ENCODE measurements around the gene BCL7A. TPM values are rescaled to one million over a fixed set of nuclear protein-coding genes. Genes with fewer than 3 reads are reported as not detected.

The BCL7A gene
- 30.8 and 34.0 TPM in 2 replicates for polyA plus RNA-seq (2012; rRNA removed)
- polyA plus RNA-seq (2012; cell fraction: cytosol; rRNA removed), result 25.4 and 30.9 TPM in 2 replicates
- polyA plus RNA-seq (2012; cell fraction: nucleus; rRNA removed), result 34.6 and 39.6 TPM in 2 replicates

DNA sequence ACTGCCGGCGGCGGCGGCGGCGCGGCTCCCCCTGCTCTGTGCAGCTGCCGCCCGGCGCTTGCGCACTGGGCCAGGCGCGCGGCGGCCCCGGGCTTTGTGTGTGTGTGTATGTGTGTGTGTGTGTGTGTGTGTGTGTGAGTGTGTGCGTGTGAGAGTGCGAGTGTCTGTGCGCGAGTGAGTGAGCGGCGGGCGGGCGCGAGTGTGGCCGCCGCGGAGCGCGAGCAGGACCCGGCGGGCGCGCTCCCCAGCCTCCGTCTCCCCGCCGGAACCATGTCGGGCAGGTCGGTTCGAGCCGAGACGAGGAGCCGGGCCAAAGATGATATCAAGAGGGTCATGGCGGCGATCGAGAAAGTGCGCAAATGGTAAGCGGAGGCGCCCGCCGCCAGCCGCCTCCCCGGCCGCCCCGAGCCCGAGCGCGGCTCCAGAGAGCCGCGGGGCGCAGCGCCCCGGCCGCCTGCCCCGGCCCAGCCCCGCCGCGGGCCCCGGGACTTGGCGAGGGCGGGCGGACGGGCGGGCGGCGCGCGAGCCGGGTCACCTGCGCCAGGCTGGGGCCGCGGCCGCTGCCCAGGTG lies at the start of gene BCL7A:
Gene BCL7A, plus strand, starts transcription at position 63 of the 571 bp plus-strand sequence. Its CDS starts 208 bp downstream, at position 271.
- CTCF ChIA-PET, result interaction anchor here (0.9 to 1.6 kb wide), 5 partner anchors 10 to 227 kb away, joined by 3 to 8 read pairs (median 4); no protein-coding TSS in a partner anchor
- POLR2A ChIA-PET, result interaction anchor here (0.7 kb wide), 1 partner anchor 14 kb away, joined by 4 read pairs; no protein-coding TSS in a partner anchor
- Histone ChIP-seq H3K4me1 (ENCODE audit: control insufficient read depth in 1 of 2, insufficient read depth in 2 of 2, low read depth in 1 of 2, low read length in 1 of 2) (peaks cover 10 to 20% of the 10 kb centered on the region in 2 experiments; a peak in 2 of 4 replicates), H3K79me2 (ENCODE audit: insufficient read depth) (peaks cover 60% of the 10 kb centered on the region), H4K20me1 (ENCODE audit: insufficient read depth) (peaks cover 7% of the 10 kb centered on the region), H3K36me3 (replicated peaks in 1 of 2; ENCODE audit: control insufficient read depth in 1 of 2, insufficient read depth in 2 of 2, low read length in 1 of 2) (no peaks in the 10 kb centered on the region), H3K9me2 (no peaks in the 10 kb centered on the region), H3K27ac (ENCODE audit: low read depth in 2 of 2, low read length in 1 of 2) (peak within 1 kb of the TSS; percentile 74 to 93), H3K9me3 (peaks cover 5% of the 10 kb centered on the region; the same call in 1 of the 2 replicates), H3K4me2 (peak within 1 kb of the TSS; percentile 94), H3K4me3 (ENCODE audit: low read depth in 2 of 2, low read length in 1 of 2) (peak within 1 kb of the TSS; percentile 66 to 86), H3K9ac (peak within 1 kb of the TSS; percentile 92), H2AFZ (ENCODE audit: low read depth) (peak within 1 kb of the TSS; percentile 71; the same call in 1 of the 2 replicates), H3F3A (replicated peaks; ENCODE audit: insufficient read depth) (peaks cover 12% of the 10 kb centered on the region), H3K27me3 (ENCODE audit: insufficient read depth) (no peaks in the 10 kb centered on the region)
- TF ChIP-seq, protein P1, sequence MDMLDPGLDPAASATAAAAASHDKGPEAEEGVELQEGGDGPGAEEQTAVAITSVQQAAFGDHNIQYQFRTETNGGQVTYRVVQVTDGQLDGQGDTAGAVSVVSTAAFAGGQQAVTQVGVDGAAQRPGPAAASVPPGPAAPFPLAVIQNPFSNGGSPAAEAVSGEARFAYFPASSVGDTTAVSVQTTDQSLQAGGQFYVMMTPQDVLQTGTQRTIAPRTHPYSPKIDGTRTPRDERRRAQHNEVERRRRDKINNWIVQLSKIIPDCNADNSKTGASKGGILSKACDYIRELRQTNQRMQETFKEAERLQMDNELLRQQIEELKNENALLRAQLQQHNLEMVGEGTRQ (IDR thresholded peaks at IDR 0.05; ENCODE audit: borderline replicate concordance, low read depth, low read length), result no peak
- no peak for TF ChIP-seq GABPA (IDR thresholded peaks at IDR 0.05; ENCODE audit: low read depth)
- TF ChIP-seq POLR2AphosphoS5 (IDR thresholded peaks at IDR 0.05; ENCODE audit: low read depth, low read length), result peak; percentile 25; the same call in 1 of the 2 replicates
- TF ChIP-seq YY1 (IDR thresholded peaks at IDR 0.05; ENCODE audit: low read depth), result 0 out of 2 replicates have a peak, but pooled peaks have one; percentile 15
- TF ChIP-seq FOXM1 (IDR thresholded peaks at IDR 0.05; ENCODE audit: low read depth), result no peak
- peak; percentile 27; the same call in 1 of the 2 replicates for TF ChIP-seq SIN3A (IDR thresholded peaks at IDR 0.05; ENCODE audit: borderline replicate concordance, low read depth, low read length)
- no peak for TF ChIP-seq RCOR1 (IDR thresholded peaks at IDR 0.05; ENCODE audit: low read length)
- no peak for TF ChIP-seq EZH2phosphoT487 (IDR thresholded peaks at IDR 0.05; ENCODE audit: borderline replicate concordance, low read depth)
- peak; percentile 76 for TF ChIP-seq NRF1 (IDR thresholded peaks at IDR 0.05; ENCODE audit: low read depth, low read length)
- TF ChIP-seq TCF12 (IDR thresholded peaks at IDR 0.05), result no peak
- peak; percentile 92 for DNase-seq
- WGBS (ENCODE audit: low lambda C conversion rate), result under 1% methylated on average over 28 of the region's 83 CpGs

DNA sequence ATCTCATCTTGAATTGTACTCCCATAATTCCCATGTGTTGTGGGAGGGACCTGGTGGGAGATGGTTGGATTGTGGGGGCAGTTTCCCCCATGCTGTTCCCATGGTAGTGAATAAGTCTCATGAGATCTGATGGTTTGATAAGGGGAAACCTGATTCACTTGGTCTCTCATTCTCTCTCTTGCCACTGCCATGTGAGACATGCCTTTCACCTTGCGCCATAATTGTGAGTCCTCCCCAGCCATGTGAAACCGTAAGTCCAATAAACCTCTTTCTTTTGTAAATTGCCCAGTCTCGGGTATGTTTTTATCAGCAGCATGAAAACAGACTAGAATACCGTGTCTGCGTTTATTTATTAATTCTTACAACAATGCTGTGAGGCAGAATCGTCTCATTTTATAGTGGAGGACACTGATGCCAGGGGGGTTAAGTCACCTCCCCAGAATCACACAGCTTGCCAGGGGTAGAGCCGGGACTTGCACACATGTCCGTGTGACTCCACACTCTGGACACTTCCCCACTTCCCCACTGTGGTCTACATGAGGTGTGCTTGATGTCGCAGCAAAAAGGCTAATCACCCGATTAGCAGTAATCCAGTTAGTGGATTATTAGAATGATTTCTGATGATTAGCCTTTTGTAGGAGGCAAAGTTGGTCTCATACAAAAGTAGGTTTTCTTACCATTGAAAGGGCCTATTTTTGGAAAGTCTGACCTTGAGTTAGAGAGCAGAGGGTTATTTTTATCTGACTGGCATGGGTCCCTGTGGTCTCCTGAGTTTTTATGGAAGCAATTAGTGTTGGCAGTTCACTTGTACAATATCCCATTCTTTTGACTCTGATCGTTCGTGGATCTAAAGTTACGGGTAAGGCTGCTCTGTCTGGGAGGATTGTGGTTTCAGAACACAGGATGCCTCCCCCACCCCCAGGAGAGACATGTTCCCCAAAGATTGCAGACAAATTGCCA lies 47.4 kb upstream of the BCL7A start:
- WGBS (ENCODE audit: low lambda C conversion rate), result 55% methylated on average over 13 of the region's 13 CpGs
- Histone ChIP-seq H3K36me3 (replicated peaks in 1 of 2; ENCODE audit: control insufficient read depth in 1 of 2, insufficient read depth in 2 of 2, low read length in 1 of 2) (peaks cover 0 to 4% of the 10 kb centered on the region in 2 experiments), H3K79me2 (ENCODE audit: insufficient read depth) (no peaks in the 10 kb centered on the region), H4K20me1 (ENCODE audit: insufficient read depth) (no peaks in the 10 kb centered on the region), H3K4me3 (ENCODE audit: low read depth in 2 of 2, low read length in 1 of 2) (no peak overlapping the region), H3K9me2 (no peaks in the 10 kb centered on the region), H3K4me1 (ENCODE audit: control insufficient read depth in 1 of 2, insufficient read depth in 2 of 2, low read depth in 1 of 2, low read length in 1 of 2) (peaks cover 6 to 9% of the 10 kb centered on the region in 2 experiments; a peak in 2 of 4 replicates), H3F3A (replicated peaks; ENCODE audit: insufficient read depth) (peaks cover 5% of the 10 kb centered on the region), H3K27ac (ENCODE audit: low read depth in 2 of 2, low read length in 1 of 2) (no peak overlapping the region; a peak in 1 of 4 replicates), H3K27me3 (ENCODE audit: insufficient read depth) (no peaks in the 10 kb centered on the region), H3K4me2 (no peak overlapping the region), H3K9ac (no peak overlapping the region), H3K9me3 (no peaks in the 10 kb centered on the region), H2AFZ (ENCODE audit: low read depth) (no peak overlapping the region)
- ChIA-PET CTCF (no interaction called here), POLR2A (no interaction called here)
- no peak for DNase-seq
- TF ChIP-seq TEAD4 (IDR thresholded peaks at IDR 0.05; ENCODE audit: borderline replicate concordance, insufficient read depth), result peak; percentile 19; the same call in 1 of the 2 replicates
- peak; percentile 6; the same call in 1 of the 2 replicates for TF ChIP-seq FOSL2 (IDR thresholded peaks at IDR 0.05; ENCODE audit: borderline replicate concordance, low read depth)
- TF ChIP-seq, protein P2, sequence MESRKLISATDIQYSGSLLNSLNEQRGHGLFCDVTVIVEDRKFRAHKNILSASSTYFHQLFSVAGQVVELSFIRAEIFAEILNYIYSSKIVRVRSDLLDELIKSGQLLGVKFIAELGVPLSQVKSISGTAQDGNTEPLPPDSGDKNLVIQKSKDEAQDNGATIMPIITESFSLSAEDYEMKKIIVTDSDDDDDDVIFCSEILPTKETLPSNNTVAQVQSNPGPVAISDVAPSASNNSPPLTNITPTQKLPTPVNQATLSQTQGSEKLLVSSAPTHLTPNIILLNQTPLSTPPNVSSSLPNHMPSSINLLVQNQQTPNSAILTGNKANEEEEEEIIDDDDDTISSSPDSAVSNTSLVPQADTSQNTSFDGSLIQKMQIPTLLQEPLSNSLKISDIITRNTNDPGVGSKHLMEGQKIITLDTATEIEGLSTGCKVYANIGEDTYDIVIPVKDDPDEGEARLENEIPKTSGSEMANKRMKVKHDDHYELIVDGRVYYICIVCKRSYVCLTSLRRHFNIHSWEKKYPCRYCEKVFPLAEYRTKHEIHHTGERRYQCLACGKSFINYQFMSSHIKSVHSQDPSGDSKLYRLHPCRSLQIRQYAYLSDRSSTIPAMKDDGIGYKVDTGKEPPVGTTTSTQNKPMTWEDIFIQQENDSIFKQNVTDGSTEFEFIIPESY (IDR thresholded peaks at IDR 0.05; ENCODE audit: borderline replicate concordance, low read depth), result no peak
- TF ChIP-seq JUND (IDR thresholded peaks at IDR 0.05), result no peak
- TF ChIP-seq, protein P3, sequence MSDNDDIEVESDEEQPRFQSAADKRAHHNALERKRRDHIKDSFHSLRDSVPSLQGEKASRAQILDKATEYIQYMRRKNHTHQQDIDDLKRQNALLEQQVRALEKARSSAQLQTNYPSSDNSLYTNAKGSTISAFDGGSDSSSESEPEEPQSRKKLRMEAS (IDR thresholded peaks at IDR 0.05; ENCODE audit: low read depth), result no peak
- TF ChIP-seq CHD2 (IDR thresholded peaks at IDR 0.05; ENCODE audit: low read length, partially characterized antibody), result no peak
- peak; percentile 66 for TF ChIP-seq TCF12 (IDR thresholded peaks at IDR 0.05)
- TF ChIP-seq FOXJ3 (CRISPR knock-in tag; IDR thresholded peaks at IDR 0.05), result no peak
- no peak for TF ChIP-seq SIN3A (IDR thresholded peaks at IDR 0.05; ENCODE audit: borderline replicate concordance, low read depth, low read length)
- TF ChIP-seq SMC3 (IDR thresholded peaks at IDR 0.05; ENCODE audit: low read depth, low read length), result no peak
- TF ChIP-seq TAF1 (IDR thresholded peaks at IDR 0.05; ENCODE audit: borderline replicate concordance, low read depth, low read length), result no peak
- TF ChIP-seq, protein P4, sequence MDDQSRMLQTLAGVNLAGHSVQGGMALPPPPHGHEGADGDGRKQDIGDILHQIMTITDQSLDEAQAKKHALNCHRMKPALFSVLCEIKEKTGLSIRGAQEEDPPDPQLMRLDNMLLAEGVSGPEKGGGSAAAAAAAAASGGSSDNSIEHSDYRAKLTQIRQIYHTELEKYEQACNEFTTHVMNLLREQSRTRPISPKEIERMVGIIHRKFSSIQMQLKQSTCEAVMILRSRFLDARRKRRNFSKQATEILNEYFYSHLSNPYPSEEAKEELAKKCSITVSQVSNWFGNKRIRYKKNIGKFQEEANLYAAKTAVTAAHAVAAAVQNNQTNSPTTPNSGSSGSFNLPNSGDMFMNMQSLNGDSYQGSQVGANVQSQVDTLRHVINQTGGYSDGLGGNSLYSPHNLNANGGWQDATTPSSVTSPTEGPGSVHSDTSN (IDR thresholded peaks at IDR 0.05), result peak; percentile 65
